GM19452 (cell line): ENCODE data around the gene RABGAP1L.
"Not testable (repeated sequence)": the region's sequence is repeated elsewhere in the genome, so short reads cannot be mapped to it uniquely, and the experiment has no call there.

Experiments
- ATAC-seq: cut with Tn5 transposase; IDR thresholded peaks from one replicate; pipeline ENCODE4 v1.9.1; 2021; ENCODE audit not compliant: unreplicated experiment

RABGAP1L gene

GRCh38 chr1:174652569-174653280 is 493.4 kb downstream of the RABGAP1L start:
- no peak for ATAC-seq

GRCh38 chr1:174654560-174654959 is 495.2 kb downstream of the RABGAP1L start:
- no peak for ATAC-seq

GRCh38 chr1:174656409-174657059 is 497.2 kb downstream of the RABGAP1L start:
- ATAC-seq, result no peak

- ATAC-seq, result no peak
These were observed 498.1 kb downstream of the RABGAP1L start for GRCh38 chr1:174657411-174657810.

GRCh38 chr1:174657893-174658292 is 498.6 kb downstream of the RABGAP1L start:
- no peak for ATAC-seq

- no peak for ATAC-seq
These were observed 500.5 kb downstream of the RABGAP1L start for GRCh38 chr1:174659823-174660222.

GRCh38 chr1:174660476-174660875 is 501.2 kb downstream of the RABGAP1L start:
- no peak for ATAC-seq

- ATAC-seq, result no peak
These were observed 504.0 kb downstream of the RABGAP1L start for GRCh38 chr1:174663358-174663757.

GRCh38 chr1:174666248-174666647 is 506.9 kb downstream of the RABGAP1L start:
- ATAC-seq, result no peak

- ATAC-seq, result no peak
These were observed 512.5 kb downstream of the RABGAP1L start for GRCh38 chr1:174671826-174672225.

- no peak for ATAC-seq
These were observed 517.5 kb downstream of the RABGAP1L start for GRCh38 chr1:174676856-174677255.

- ATAC-seq, result no peak
These were observed 519.3 kb downstream of the RABGAP1L start for GRCh38 chr1:174678657-174679056.

GRCh38 chr1:174680101-174680500 is 520.8 kb downstream of the RABGAP1L start:
- ATAC-seq, result no peak

GRCh38 chr1:174682419-174683008 is 523.2 kb downstream of the RABGAP1L start:
- ATAC-seq, result no peak

- ATAC-seq, result no peak
These were observed 526.9 kb downstream of the RABGAP1L start for GRCh38 chr1:174686213-174686612.

GRCh38 chr1:174689524-174689923 is 530.2 kb downstream of the RABGAP1L start:
- no peak for ATAC-seq

GRCh38 chr1:174690266-174690665 is 530.9 kb downstream of the RABGAP1L start:
- ATAC-seq, result no peak

GRCh38 chr1:174692313-174692712 is 533.0 kb downstream of the RABGAP1L start:
- no peak for ATAC-seq

GRCh38 chr1:174693085-174693484 is 533.8 kb downstream of the RABGAP1L start:
- no peak for ATAC-seq

- ATAC-seq, result not testable (repeated sequence)
These were observed 534.2 kb downstream of the RABGAP1L start for GRCh38 chr1:174693539-174693938.

- ATAC-seq, result no peak
These were observed 536.9 kb downstream of the RABGAP1L start for GRCh38 chr1:174696026-174696821.
